HCT116 (cell line): Measurements from ENCODE around the gene TMEM116.

Experiments used
- CBX3 ChIP-seq: IDR thresholded peaks from 2 replicates; pipeline ENCODE4 v1.6.1; 2012; ENCODE audit warnings: low read depth
- CEBPB ChIP-seq: IDR thresholded peaks from 2 replicates; pipeline ENCODE4 v1.6.1; 2012; ENCODE audit warnings: low read depth
- CTCF ChIP-seq, 3 experiments: fragments of 200-600 bp in 1 of 3; sonication (generic) in 1 of 3; IDR thresholded peaks in 2 of 3; conservative IDR thresholded peaks in 1 of 3; 2 replicates each; pipeline ENCODE4 v1.5.1; 2012 to 2017; ENCODE audit warnings: low read depth in 2 of 3, low read length in 2 of 3, antibody characterized with exemption in 1 of 3, borderline replicate concordance in 1 of 3, control low read depth in 1 of 3, mild to moderate bottlenecking in 1 of 3, mixed read lengths in 1 of 3, mixed run types in 1 of 3, moderate library complexity in 1 of 3; ENCODE audit not compliant: insufficient read depth in 1 of 3
- ELF1 ChIP-seq: IDR thresholded peaks from 2 replicates; pipeline ENCODE4 v1.6.1; 2012; ENCODE audit warnings: low read depth, borderline replicate concordance
- EZH2 ChIP-seq: fragments of 200-600 bp; sonication (generic); IDR thresholded peaks from 2 replicates; pipeline ENCODE4 v1.6.1; 2017; ENCODE audit warnings: antibody characterized with exemption, mixed run types
- POLR2A ChIP-seq: IDR thresholded peaks from 2 replicates; pipeline ENCODE4 v1.7.0; 2011; ENCODE audit warnings: borderline replicate concordance; ENCODE audit not compliant: insufficient read depth, insufficient read length; ENCODE audit errors: extremely low read depth
- POLR2AphosphoS5 ChIP-seq: IDR thresholded peaks from 2 replicates; pipeline ENCODE4 v1.6.1; 2011; ENCODE audit warnings: mild to moderate bottlenecking, low read depth, low read length, moderate library complexity
- REST ChIP-seq: IDR thresholded peaks from 2 replicates; pipeline ENCODE4 v1.6.1; 2012; ENCODE audit warnings: low read depth
- YY1 ChIP-seq: IDR thresholded peaks from 2 replicates; pipeline ENCODE4 v1.6.1; 2011; ENCODE audit warnings: low read length, low read depth, moderate library complexity, mild to moderate bottlenecking; ENCODE audit not compliant: insufficient replicate concordance; ENCODE audit errors: extremely low read depth

- TF ChIP-seq CTCF (IDR thresholded peaks at IDR 0.05 in 2 of 3, conservative IDR thresholded peaks at IDR 0.05 in 1 of 3; ENCODE audit: borderline replicate concordance in 1 of 3, insufficient read depth in 1 of 3, low read depth in 2 of 3, low read length in 2 of 3) (no peak), EZH2 (no peak), POLR2A (no peak), YY1 (no peak), POLR2AphosphoS5 (no peak), ELF1 (no peak), CEBPB (no peak), CBX3 (no peak), REST (no peak)
These were observed 5.7 kb upstream of the TMEM116 start for GRCh38 chr12:112018571-112019237.
